Measurements from ENCODE around the gene SIM2.
"Not testable (repeated sequence)": the region's sequence is repeated elsewhere in the genome, so short reads cannot be mapped to it uniquely, and the experiment has no call there.

SIM2 gene, protein sequence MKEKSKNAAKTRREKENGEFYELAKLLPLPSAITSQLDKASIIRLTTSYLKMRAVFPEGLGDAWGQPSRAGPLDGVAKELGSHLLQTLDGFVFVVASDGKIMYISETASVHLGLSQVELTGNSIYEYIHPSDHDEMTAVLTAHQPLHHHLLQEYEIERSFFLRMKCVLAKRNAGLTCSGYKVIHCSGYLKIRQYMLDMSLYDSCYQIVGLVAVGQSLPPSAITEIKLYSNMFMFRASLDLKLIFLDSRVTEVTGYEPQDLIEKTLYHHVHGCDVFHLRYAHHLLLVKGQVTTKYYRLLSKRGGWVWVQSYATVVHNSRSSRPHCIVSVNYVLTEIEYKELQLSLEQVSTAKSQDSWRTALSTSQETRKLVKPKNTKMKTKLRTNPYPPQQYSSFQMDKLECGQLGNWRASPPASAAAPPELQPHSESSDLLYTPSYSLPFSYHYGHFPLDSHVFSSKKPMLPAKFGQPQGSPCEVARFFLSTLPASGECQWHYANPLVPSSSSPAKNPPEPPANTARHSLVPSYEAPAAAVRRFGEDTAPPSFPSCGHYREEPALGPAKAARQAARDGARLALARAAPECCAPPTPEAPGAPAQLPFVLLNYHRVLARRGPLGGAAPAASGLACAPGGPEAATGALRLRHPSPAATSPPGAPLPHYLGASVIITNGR

GRCh38 chr21:36698981-36699545 lies at the start of gene SIM2:
Gene SIM2, plus strand, starts transcription at chr21:36699115. Its CDS starts 632 bp downstream, at chr21:36699747.
- Mint-ChIP-seq H3K36me3 (no peaks in the 10 kb centered on the region), H3K4me3 (peak within 1 kb of the TSS; percentile 81), H3K27me3 (peaks cover 44% of the 10 kb centered on the region), H3K27ac (no peak within 1 kb of the TSS), H3K9me3 (ENCODE audit: low read depth) (no peaks in the 10 kb centered on the region), H3K4me1 (ENCODE audit: low read depth) (peaks cover 32% of the 10 kb centered on the region)

DNA sequence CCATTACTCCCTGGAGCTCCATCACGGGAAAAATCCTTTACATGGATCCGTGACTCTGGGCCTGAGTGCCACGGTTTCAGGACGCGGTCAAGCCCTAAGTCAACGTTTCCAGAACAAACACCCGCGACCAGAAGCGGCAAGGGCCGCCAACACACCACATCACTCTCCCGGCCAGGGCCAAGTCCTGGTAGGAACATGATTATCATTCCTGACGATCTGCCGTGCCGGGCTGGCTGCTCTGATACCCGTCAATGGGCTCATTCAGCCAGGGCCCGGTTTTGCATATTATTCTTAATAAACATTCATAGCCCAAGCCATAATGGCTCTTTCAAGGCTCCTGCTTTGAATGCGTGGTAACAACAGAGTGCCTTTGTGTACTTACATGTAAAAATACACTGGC lies 44.6 kb upstream of the SIM2 start:
- Mint-ChIP-seq H3K9me3 (ENCODE audit: low read depth) (no peaks in the 10 kb centered on the region), H3K4me3 (no peak overlapping the region), H3K27me3 (peaks cover 6% of the 10 kb centered on the region), H3K36me3 (peaks cover 2% of the 10 kb centered on the region), H3K27ac (no peak overlapping the region), H3K4me1 (ENCODE audit: low read depth) (no peaks in the 10 kb centered on the region)

GRCh38 chr21:36654796-36655325 lies 44.1 kb upstream of the SIM2 start:
- Mint-ChIP-seq H3K27me3 (peaks cover 6% of the 10 kb centered on the region), H3K27ac (no peak overlapping the region), H3K4me3 (no peak overlapping the region)

GRCh38 chr21:36656138-36656537 lies 42.8 kb upstream of the SIM2 start:
- Mint-ChIP-seq H3K4me1 (ENCODE audit: low read depth) (no peaks in the 10 kb centered on the region), H3K9me3 (ENCODE audit: low read depth) (no peaks in the 10 kb centered on the region), H3K36me3 (peaks cover 2% of the 10 kb centered on the region), H3K27me3 (peaks cover 13% of the 10 kb centered on the region), H3K27ac (no peak overlapping the region), H3K4me3 (no peak overlapping the region)

More at GRCh38 chr21:36654796-36655325, 44.1 kb upstream of the SIM2 start:
- H3K9me3 Mint-ChIP-seq (ENCODE audit: low read depth), result no peaks in the 10 kb centered on the region
- H3K4me1 Mint-ChIP-seq (ENCODE audit: low read depth), result no peaks in the 10 kb centered on the region
- peaks cover 2% of the 10 kb centered on the region for H3K36me3 Mint-ChIP-seq

- H3K36me3 Mint-ChIP-seq; H3K27ac Mint-ChIP-seq; H3K4me1 Mint-ChIP-seq (ENCODE audit: low read depth); H3K4me3 Mint-ChIP-seq; H3K9me3 Mint-ChIP-seq (ENCODE audit: low read depth): not testable (repeated sequence)
- peaks cover 17% of the 10 kb centered on the region for H3K27me3 Mint-ChIP-seq
Observed at GRCh38 chr21:36657290-36657689, 41.6 kb upstream of the SIM2 start.

DNA sequence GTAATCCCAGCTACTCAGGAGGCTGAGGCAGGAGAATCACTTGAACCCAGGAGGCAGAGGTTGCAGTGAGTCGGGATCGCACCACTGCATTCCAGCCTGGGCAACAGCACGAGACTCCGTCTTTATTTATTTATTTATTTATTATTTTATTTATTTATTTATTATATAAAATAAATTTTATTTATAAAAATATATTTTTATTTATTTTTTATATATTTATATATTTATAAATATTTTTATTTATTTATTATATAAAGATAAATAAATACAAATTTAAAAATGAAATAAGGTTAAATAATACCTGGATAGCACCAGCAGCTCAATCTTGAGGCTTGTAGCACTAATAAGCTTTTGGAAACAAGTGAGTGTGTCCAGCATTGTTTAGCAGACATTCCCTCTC lies 40.9 kb upstream of the SIM2 start:
- Mint-ChIP-seq H3K36me3 (peaks cover 2% of the 10 kb centered on the region), H3K4me1 (ENCODE audit: low read depth) (no peaks in the 10 kb centered on the region), H3K27ac (no peak overlapping the region), H3K4me3 (no peak overlapping the region), H3K9me3 (ENCODE audit: low read depth) (no peaks in the 10 kb centered on the region), H3K27me3 (peaks cover 17% of the 10 kb centered on the region)

- Mint-ChIP-seq H3K27me3 (peaks cover 20% of the 10 kb centered on the region), H3K4me3 (no peak overlapping the region), H3K27ac (no peak overlapping the region), H3K4me1 (ENCODE audit: low read depth) (no peaks in the 10 kb centered on the region), H3K9me3 (ENCODE audit: low read depth) (no peaks in the 10 kb centered on the region), H3K36me3 (peaks cover 2% of the 10 kb centered on the region)
Observed at GRCh38 chr21:36658926-36659325, 40.0 kb upstream of the SIM2 start.

- H3K27ac Mint-ChIP-seq, result no peak overlapping the region
- H3K9me3 Mint-ChIP-seq (ENCODE audit: low read depth), result no peaks in the 10 kb centered on the region
- no peak overlapping the region for H3K4me3 Mint-ChIP-seq
- peaks cover 17% of the 10 kb centered on the region for H3K27me3 Mint-ChIP-seq
- no peaks in the 10 kb centered on the region for H3K4me1 Mint-ChIP-seq (ENCODE audit: low read depth)
- H3K36me3 Mint-ChIP-seq, result peaks cover 2% of the 10 kb centered on the region
Observed at GRCh38 chr21:36661511-36662309, 37.2 kb upstream of the SIM2 start.

- Mint-ChIP-seq H3K27ac (no peak overlapping the region), H3K27me3 (peaks cover 15% of the 10 kb centered on the region)
Observed at GRCh38 chr21:36663033-36663855, 35.7 kb upstream of the SIM2 start.

GRCh38 chr21:36664662-36664990 lies 34.3 kb upstream of the SIM2 start:
- Mint-ChIP-seq H3K36me3 (no peaks in the 10 kb centered on the region), H3K27me3 (peaks cover 17% of the 10 kb centered on the region), H3K4me3 (no peak overlapping the region)

More at GRCh38 chr21:36663033-36663855, 35.7 kb upstream of the SIM2 start:
- no peaks in the 10 kb centered on the region for H3K36me3 Mint-ChIP-seq
- H3K4me3 Mint-ChIP-seq, result no peak overlapping the region
- H3K4me1 Mint-ChIP-seq (ENCODE audit: low read depth), result no peaks in the 10 kb centered on the region
- H3K9me3 Mint-ChIP-seq (ENCODE audit: low read depth), result no peaks in the 10 kb centered on the region

GRCh38 chr21:36665806-36666205 lies 33.1 kb upstream of the SIM2 start:
- H3K36me3 Mint-ChIP-seq, result no peaks in the 10 kb centered on the region
- no peak overlapping the region for H3K27ac Mint-ChIP-seq
- no peak overlapping the region for H3K4me3 Mint-ChIP-seq
- no peaks in the 10 kb centered on the region for H3K9me3 Mint-ChIP-seq (ENCODE audit: low read depth)
- H3K4me1 Mint-ChIP-seq (ENCODE audit: low read depth), result no peaks in the 10 kb centered on the region
- H3K27me3 Mint-ChIP-seq, result peaks cover 9% of the 10 kb centered on the region

More at GRCh38 chr21:36664662-36664990, 34.3 kb upstream of the SIM2 start:
- no peak overlapping the region for H3K27ac Mint-ChIP-seq
- H3K4me1 Mint-ChIP-seq (ENCODE audit: low read depth), result no peaks in the 10 kb centered on the region
- no peaks in the 10 kb centered on the region for H3K9me3 Mint-ChIP-seq (ENCODE audit: low read depth)

DNA sequence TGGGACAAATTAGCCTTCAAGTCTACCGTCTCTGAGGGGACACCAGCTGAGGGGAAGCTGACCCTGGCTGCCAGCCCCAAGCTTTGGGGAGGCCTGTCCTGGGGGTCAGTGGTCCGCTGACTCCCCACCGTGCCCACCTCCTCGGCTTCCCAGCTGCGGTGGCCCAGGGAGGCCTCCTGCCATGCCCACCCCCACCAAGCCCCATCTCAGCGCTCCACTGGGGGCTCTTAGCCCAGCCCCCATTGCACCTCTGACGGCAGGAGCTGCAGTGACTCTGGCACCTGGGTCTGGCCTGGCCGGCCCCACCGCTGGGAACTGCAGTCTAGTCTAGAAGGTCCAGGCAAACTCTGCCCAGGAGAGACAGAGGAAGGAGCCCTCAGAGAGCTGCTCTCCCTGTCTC lies 30.2 kb upstream of the SIM2 start:
- Mint-ChIP-seq H3K9me3 (ENCODE audit: low read depth) (no peaks in the 10 kb centered on the region), H3K4me3 (no peak overlapping the region), H3K27ac (no peak overlapping the region), H3K36me3 (no peaks in the 10 kb centered on the region), H3K27me3 (peaks cover 6% of the 10 kb centered on the region), H3K4me1 (ENCODE audit: low read depth) (no peaks in the 10 kb centered on the region)

- H3K4me1 Mint-ChIP-seq (ENCODE audit: low read depth), result no peaks in the 10 kb centered on the region
- no peak overlapping the region for H3K4me3 Mint-ChIP-seq
- no peaks in the 10 kb centered on the region for H3K9me3 Mint-ChIP-seq (ENCODE audit: low read depth)
- no peak overlapping the region for H3K27ac Mint-ChIP-seq
- H3K27me3 Mint-ChIP-seq, result peaks cover 15% of the 10 kb centered on the region
- H3K36me3 Mint-ChIP-seq, result peaks cover 2% of the 10 kb centered on the region
Observed at GRCh38 chr21:36671836-36672235, 27.1 kb upstream of the SIM2 start.

GRCh38 chr21:36672296-36672695 lies 26.6 kb upstream of the SIM2 start:
- H3K27ac Mint-ChIP-seq; H3K9me3 Mint-ChIP-seq (ENCODE audit: low read depth); H3K36me3 Mint-ChIP-seq; H3K4me3 Mint-ChIP-seq; H3K4me1 Mint-ChIP-seq (ENCODE audit: low read depth): not testable (repeated sequence)
- H3K27me3 Mint-ChIP-seq, result peaks cover 19% of the 10 kb centered on the region
